PC-9 (cell line): Measurements from ENCODE around the gene EFHB. TPM values are rescaled to one million over a fixed set of nuclear protein-coding genes. Genes with fewer than 3 reads are reported as not detected.
"Not testable (repeated sequence)": the region's sequence is repeated elsewhere in the genome, so short reads cannot be mapped to it uniquely, and the experiment has no call there.

ENCODE experiments used
- BruUV-seq: library from RNA; stranded (reverse); fragments of 400-500 nt; replicated peaks from 2 replicates; lab custom pipeline; 2021; lab: Mats Ljungman, UMichigan
- CTCF ChIA-PET: fragments of 300-600 bp; sonication (Branson Sonifier 250); formaldehyde crosslinking; loops from one replicate; lab custom pipeline; 2022; ENCODE audit warnings: antibody characterized with exemption; lab: Charles Lee
- POLR2A ChIA-PET: fragments of 300-600 bp; sonication (Branson Sonifier 250); formaldehyde crosslinking; loops from one replicate; lab custom pipeline; 2022; ENCODE audit warnings: antibody characterized with exemption; ENCODE audit not compliant: unreplicated experiment; lab: Charles Lee
- DNase-seq, 2 experiments: peaks; one replicate each; pipeline versions ENCODE4 v3.0.0 to v3.0.0-alpha.2; 2015 to 2022; ENCODE audit warnings: mixed read lengths in 1 of 2
- H2AFZ ChIP-seq: fragments of 200-600 bp; sonication (generic); 2 replicates; pipeline ENCODE4 v1.8.1; 2017; ENCODE audit warnings: antibody characterized with exemption
- H3F3A ChIP-seq: fragments of 200-600 bp; sonication (generic); 2 replicates; pipeline ENCODE4 v1.8.1; 2017; ENCODE audit warnings: antibody characterized with exemption, mild to moderate bottlenecking, low read depth; ENCODE audit not compliant: insufficient read depth
- H3K27ac ChIP-seq: fragments of 200-600 bp; sonication (generic); 2 replicates; pipeline ENCODE4 v1.6.1; 2016; ENCODE audit warnings: mixed run types
- H3K27me3 ChIP-seq: fragments of 200-600 bp; sonication (generic); 2 replicates; pipeline ENCODE4 v1.6.1; 2016; ENCODE audit warnings: low read depth, mixed run types; ENCODE audit not compliant: insufficient read depth
- H3K36me3 ChIP-seq: fragments of 200-600 bp; sonication (generic); 2 replicates; pipeline ENCODE4 v1.6.1; 2016; ENCODE audit warnings: low read depth, mixed run types
- H3K4me1 ChIP-seq: fragments of 200-600 bp; sonication (generic); replicated peaks from 2 replicates; pipeline ENCODE4 v1.6.1; 2016; ENCODE audit warnings: mixed run types; ENCODE audit not compliant: insufficient read depth
- H3K4me2 ChIP-seq: fragments of 200-600 bp; sonication (generic); 2 replicates; pipeline ENCODE4 v1.6.1; 2017; ENCODE audit warnings: mixed run types
- H3K4me3 ChIP-seq: fragments of 200-600 bp; sonication (generic); 2 replicates; pipeline ENCODE4 v1.6.1; 2016; ENCODE audit warnings: mixed run types
- H3K79me2 ChIP-seq: fragments of 200-600 bp; sonication (generic); 2 replicates; pipeline ENCODE4 v1.6.1; 2017; ENCODE audit warnings: low read depth, mixed run types
- H3K9me2 ChIP-seq: fragments of 200-600 bp; sonication (generic); 2 replicates; pipeline ENCODE4 v1.8.1; 2017; ENCODE audit warnings: mild to moderate bottlenecking; ENCODE audit not compliant: insufficient read depth
- H3K9me3 ChIP-seq: fragments of 200-600 bp; sonication (generic); 2 replicates; pipeline ENCODE4 v1.8.1; 2016; ENCODE audit warnings: low read depth; ENCODE audit not compliant: insufficient read depth
- H4K20me1 ChIP-seq: fragments of 200-600 bp; sonication (generic); 2 replicates; pipeline ENCODE4 v1.8.1; 2017; ENCODE audit not compliant: insufficient read depth
- EZH2 ChIP-seq: fragments of 200-600 bp; sonication (generic); IDR thresholded peaks from 2 replicates; pipeline ENCODE4 v1.8.0; 2017; ENCODE audit warnings: antibody characterized with exemption, low read depth
- intact Hi-C: fragments of 100-400 bp; cut with micrococcal nuclease; formaldehyde crosslinking; loops from one replicate; pipeline ENCODE4 v1.10.0; 2022; ENCODE audit not compliant: unreplicated experiment
- total RNA-seq: library from RNA; stranded (reverse); gene quantifications from 2 replicates; pipeline ENCODE4 v1.2.3, GENCODE V29; 2021
- TF ChIP-seq, protein P1 (sequence below): fragments of 200-600 bp; sonication (generic); conservative IDR thresholded peaks from 2 replicates; pipeline ENCODE4 v1.6.1; 2017; ENCODE audit warnings: mixed run types, antibody characterized with exemption, mild to moderate bottlenecking, moderate library complexity

EFHB gene
- total RNA-seq, 1 experiment from 2014 or later = 2.8 TPM

DNA sequence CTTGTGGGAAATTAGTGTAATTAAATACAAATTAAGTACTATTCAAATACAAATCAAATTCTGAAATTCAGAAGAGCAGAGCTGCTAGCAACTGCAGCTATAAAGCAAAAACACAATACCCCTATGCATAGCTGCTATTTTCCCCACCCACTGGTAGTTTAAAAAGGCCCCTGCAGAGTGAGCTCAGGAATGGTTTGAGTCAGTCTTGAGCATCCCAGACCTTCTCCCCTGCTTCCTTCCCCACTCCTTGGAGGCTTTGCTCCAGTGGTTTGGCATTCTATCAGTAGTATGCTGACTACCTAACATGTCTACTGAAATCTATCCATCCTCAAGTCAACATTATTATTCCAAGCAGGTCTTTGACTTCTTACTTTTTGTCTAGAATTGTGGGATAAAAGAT is 53.0 kb downstream of the EFHB start:
- H3K79me2 ChIP-seq = no peaks in the 10 kb centered on the region
- no peaks in the 10 kb centered on the region; the same call in 1 of the 2 replicates for H3K9me2 ChIP-seq
- BruUV-seq = no TSS peak
- ChIA-PET CTCF (no interaction called here), POLR2A (no interaction called here)
- intact Hi-C loops = loop anchor here (10.0 kb wide), 1 partner anchor 736 kb away; the partner anchor contains the start of gene KCNH8
- H3K4me1 ChIP-seq = no peaks in the 10 kb centered on the region
- H3K27ac ChIP-seq = no peak overlapping the region
- H3K36me3 ChIP-seq = no peaks in the 10 kb centered on the region
- no peak overlapping the region for H2AFZ ChIP-seq
- H3K4me3 ChIP-seq = no peak overlapping the region
- no peak overlapping the region for H3K4me2 ChIP-seq
- no peaks in the 10 kb centered on the region for H3F3A ChIP-seq
- TF ChIP-seq, protein P1, sequence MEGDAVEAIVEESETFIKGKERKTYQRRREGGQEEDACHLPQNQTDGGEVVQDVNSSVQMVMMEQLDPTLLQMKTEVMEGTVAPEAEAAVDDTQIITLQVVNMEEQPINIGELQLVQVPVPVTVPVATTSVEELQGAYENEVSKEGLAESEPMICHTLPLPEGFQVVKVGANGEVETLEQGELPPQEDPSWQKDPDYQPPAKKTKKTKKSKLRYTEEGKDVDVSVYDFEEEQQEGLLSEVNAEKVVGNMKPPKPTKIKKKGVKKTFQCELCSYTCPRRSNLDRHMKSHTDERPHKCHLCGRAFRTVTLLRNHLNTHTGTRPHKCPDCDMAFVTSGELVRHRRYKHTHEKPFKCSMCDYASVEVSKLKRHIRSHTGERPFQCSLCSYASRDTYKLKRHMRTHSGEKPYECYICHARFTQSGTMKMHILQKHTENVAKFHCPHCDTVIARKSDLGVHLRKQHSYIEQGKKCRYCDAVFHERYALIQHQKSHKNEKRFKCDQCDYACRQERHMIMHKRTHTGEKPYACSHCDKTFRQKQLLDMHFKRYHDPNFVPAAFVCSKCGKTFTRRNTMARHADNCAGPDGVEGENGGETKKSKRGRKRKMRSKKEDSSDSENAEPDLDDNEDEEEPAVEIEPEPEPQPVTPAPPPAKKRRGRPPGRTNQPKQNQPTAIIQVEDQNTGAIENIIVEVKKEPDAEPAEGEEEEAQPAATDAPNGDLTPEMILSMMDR = no peak
- no peak for TF ChIP-seq EZH2
- no peaks in the 10 kb centered on the region for H3K9me3 ChIP-seq
- no peak for DNase-seq
- no peaks in the 10 kb centered on the region for H4K20me1 ChIP-seq
- no peaks in the 10 kb centered on the region for H3K27me3 ChIP-seq

DNA sequence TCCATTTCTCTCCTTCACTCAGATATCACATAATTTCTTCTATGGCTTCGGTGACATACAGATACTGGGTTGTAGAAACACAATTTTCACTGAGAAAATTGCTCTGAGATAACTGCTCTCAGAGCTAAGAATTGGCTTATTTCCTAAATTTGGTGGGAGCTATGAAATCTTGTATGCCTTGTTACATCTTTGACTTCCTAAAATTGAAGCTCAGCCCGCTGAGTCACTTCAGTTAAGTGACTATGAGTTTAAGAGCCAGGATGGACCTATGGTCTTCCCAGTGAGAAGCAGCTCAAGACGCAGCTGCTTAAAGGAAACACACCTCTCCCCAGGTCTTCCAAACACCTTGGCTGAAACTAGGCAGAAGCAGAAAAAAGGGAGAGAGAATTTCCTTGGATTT is 56.4 kb downstream of the EFHB start:
- H3K4me2 ChIP-seq = no peak overlapping the region
- no peak overlapping the region for H3K27ac ChIP-seq
- no peaks in the 10 kb centered on the region for H3K9me3 ChIP-seq
- no peaks in the 10 kb centered on the region for H4K20me1 ChIP-seq
- POLR2A ChIA-PET = no interaction called here
- H3F3A ChIP-seq = no peaks in the 10 kb centered on the region
- no peaks in the 10 kb centered on the region for H3K36me3 ChIP-seq
- no peaks in the 10 kb centered on the region for H3K79me2 ChIP-seq
- TF ChIP-seq, protein P1 = no peak
- TF ChIP-seq EZH2 = no peak
- H3K4me1 ChIP-seq = no peaks in the 10 kb centered on the region
- DNase-seq = no peak
- intact Hi-C loops = no loop called here
- BruUV-seq = no TSS peak
- CTCF ChIA-PET = no interaction called here
- no peak overlapping the region for H3K4me3 ChIP-seq
- H3K27me3 ChIP-seq = no peaks in the 10 kb centered on the region
- no peak overlapping the region for H2AFZ ChIP-seq
- H3K9me2 ChIP-seq = no peaks in the 10 kb centered on the region

DNA sequence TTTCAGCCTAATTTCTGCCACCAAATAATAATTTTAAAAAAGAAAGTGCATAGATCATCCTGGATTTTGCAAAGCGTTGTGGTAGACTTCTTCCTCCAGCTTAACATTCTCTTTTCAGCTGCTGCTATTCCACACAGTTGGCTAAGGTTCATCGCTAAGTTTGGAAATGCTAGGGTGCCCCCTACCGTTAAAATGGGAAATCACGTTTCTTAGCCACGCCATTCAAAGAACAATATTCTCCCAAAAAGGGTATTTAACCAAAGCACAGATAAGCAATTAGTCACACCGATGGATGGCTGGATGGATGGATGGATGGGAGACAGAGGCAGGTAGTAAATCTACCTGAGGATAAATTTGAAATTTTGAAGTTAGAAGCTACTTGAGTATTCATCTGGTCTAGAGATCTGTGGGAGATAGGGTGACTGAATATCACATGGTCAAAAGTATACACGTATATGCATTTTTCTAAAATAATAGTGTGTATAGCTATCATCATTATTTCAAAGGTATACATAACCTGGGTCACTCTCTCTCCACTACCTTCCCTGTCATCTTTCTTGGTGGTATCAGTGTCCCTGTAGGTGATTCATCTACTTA is 67.2 kb downstream of the EFHB start:
- TF ChIP-seq, protein P1 = peak; percentile 89
- no peak for TF ChIP-seq EZH2
- intact Hi-C loops = loop anchor here (2.0 to 10.0 kb wide), 3 partner anchors 520 to 820 kb away; no protein-coding TSS in a partner anchor
- no peaks in the 10 kb centered on the region for H3K36me3 ChIP-seq
- peak in 1 of 2 experiments; percentile 49 for DNase-seq
- CTCF ChIA-PET = interaction anchor here (0.7 to 2.2 kb wide), 3 partner anchors 518 to 1308 kb away, joined by 3 to 11 read pairs (median 5); no protein-coding TSS in a partner anchor
- BruUV-seq = no TSS peak
- no peaks in the 10 kb centered on the region for H3K27me3 ChIP-seq
- no peak overlapping the region for H3K4me2 ChIP-seq
- POLR2A ChIA-PET = no interaction called here
- no peaks in the 10 kb centered on the region for H3F3A ChIP-seq
- H3K9me2 ChIP-seq = no peaks in the 10 kb centered on the region
- H3K4me1 ChIP-seq = no peaks in the 10 kb centered on the region
- no peaks in the 10 kb centered on the region for H4K20me1 ChIP-seq
- no peaks in the 10 kb centered on the region for H3K79me2 ChIP-seq
- no peak overlapping the region for H3K4me3 ChIP-seq
- H3K27ac ChIP-seq = no peak overlapping the region
- no peak overlapping the region for H2AFZ ChIP-seq
- H3K9me3 ChIP-seq = no peaks in the 10 kb centered on the region

DNA sequence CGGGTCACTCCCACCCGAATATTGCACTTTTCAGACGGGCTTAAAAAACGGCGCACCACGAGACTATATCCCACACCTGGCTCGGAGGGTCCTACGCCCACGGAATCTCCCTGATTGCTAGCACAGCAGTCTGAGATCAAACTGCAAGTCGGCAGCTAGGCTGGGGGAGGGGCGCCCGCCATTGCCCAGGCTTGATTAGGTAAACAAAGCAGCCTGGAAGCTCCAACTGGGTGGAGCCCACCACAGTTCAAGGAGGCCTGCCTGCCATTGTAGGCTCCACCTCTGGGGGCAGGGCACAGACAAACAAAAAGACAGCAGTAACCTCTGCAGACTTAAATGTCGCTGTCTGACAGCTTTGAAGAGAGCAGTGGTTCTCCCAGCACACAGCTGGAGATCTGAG is 78.7 kb downstream of the EFHB start:
- H3K4me2 ChIP-seq, H3F3A ChIP-seq, H3K9me2 ChIP-seq, H3K79me2 ChIP-seq, POLR2A ChIA-PET, H2AFZ ChIP-seq, DNase-seq, H3K4me1 ChIP-seq, H3K4me3 ChIP-seq, CTCF ChIA-PET, H3K9me3 ChIP-seq, H3K27ac ChIP-seq, BruUV-seq, H4K20me1 ChIP-seq, H3K36me3 ChIP-seq, intact Hi-C loops, H3K27me3 ChIP-seq: not testable (repeated sequence)

DNA sequence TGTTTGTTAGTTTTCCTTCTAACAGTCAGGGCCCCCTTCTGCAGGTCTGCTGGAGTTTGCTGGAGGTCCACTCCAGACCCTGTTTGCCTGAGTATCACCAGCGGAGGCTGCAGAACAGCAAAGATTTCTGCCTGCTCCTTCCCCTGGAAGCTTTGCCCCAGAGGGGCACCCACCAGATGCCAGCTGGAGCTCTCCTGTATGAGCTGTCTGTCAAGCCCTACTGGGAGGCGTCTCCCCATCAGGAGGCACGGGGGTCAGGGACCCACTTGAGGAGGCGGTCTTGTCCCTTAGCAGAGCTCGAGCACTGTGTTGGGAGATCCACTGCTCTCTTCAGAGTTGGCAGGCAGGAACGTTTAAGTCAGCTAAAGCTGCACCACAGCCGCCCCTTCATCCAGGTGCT is 87.4 kb downstream of the EFHB start:
- intact Hi-C loops, H3F3A ChIP-seq, H3K79me2 ChIP-seq, H3K9me3 ChIP-seq, H3K27ac ChIP-seq, BruUV-seq, CTCF ChIA-PET, H3K36me3 ChIP-seq, H3K4me3 ChIP-seq, H4K20me1 ChIP-seq, H3K4me2 ChIP-seq, H3K27me3 ChIP-seq, H3K4me1 ChIP-seq, POLR2A ChIA-PET, DNase-seq, H2AFZ ChIP-seq, H3K9me2 ChIP-seq: not testable (repeated sequence)
